GM23338 (cell line): ENCODE measurements around the gene MGAT4B. TPM values are rescaled to one million over a fixed set of nuclear protein-coding genes. Genes with fewer than 3 reads are reported as not detected.

ENCODE experiments used
- ATAC-seq: fragments of 200-7000 bp; cut with Tn5 transposase; 3 replicates; pipeline ENCODE4 v1.9.1; 2020
- DNase-seq: peaks from one replicate; pipeline ENCODE4 v3.0.0-alpha.2; 2015; ENCODE audit warnings: low spot score
- H2AFZ ChIP-seq: fragments of 200-600 bp; sonication (generic); 2 replicates; pipeline ENCODE4 v1.8.0; 2016; ENCODE audit warnings: antibody characterized with exemption, mild to moderate bottlenecking, moderate library complexity
- H3F3A ChIP-seq: fragments of 200-600 bp; sonication (generic); replicated peaks from 2 replicates; pipeline ENCODE4 v1.8.0; 2017; ENCODE audit warnings: antibody characterized with exemption, mixed run types, low read depth
- H3K27ac ChIP-seq: fragments of 200-600 bp; sonication (generic); 2 replicates; pipeline ENCODE4 v1.6.1; 2016; ENCODE audit warnings: low read depth
- H3K27me3 ChIP-seq: fragments of 200-600 bp; sonication (generic); 2 replicates; pipeline ENCODE4 v1.8.0; 2016; ENCODE audit warnings: mild to moderate bottlenecking, mixed run types, moderate library complexity; ENCODE audit not compliant: insufficient read depth
- H3K36me3 ChIP-seq: fragments of 200-600 bp; sonication (generic); 2 replicates; pipeline ENCODE4 v1.8.0; 2016; ENCODE audit warnings: mild to moderate bottlenecking; ENCODE audit not compliant: insufficient read depth
- H3K4me1 ChIP-seq: fragments of 200-600 bp; sonication (generic); 2 replicates; pipeline ENCODE4 v1.8.0; 2016; ENCODE audit warnings: mild to moderate bottlenecking, moderate library complexity; ENCODE audit not compliant: insufficient read depth
- H3K4me2 ChIP-seq: fragments of 200-600 bp; sonication (generic); 2 replicates; pipeline ENCODE4 v1.7.1; 2017; ENCODE audit warnings: mixed run types
- H3K4me3 ChIP-seq: fragments of 200-600 bp; sonication (generic); 2 replicates; pipeline ENCODE4 v1.6.1; 2016; ENCODE audit warnings: mixed run types
- H3K79me2 ChIP-seq: fragments of 200-600 bp; sonication (generic); replicated peaks from 2 replicates; pipeline ENCODE4 v1.8.0; 2017; ENCODE audit warnings: mild to moderate bottlenecking; ENCODE audit not compliant: insufficient read depth
- H3K9me2 ChIP-seq: fragments of 200-600 bp; sonication (generic); 2 replicates; pipeline ENCODE4 v1.8.0; 2017; ENCODE audit not compliant: insufficient read depth
- H4K20me1 ChIP-seq: fragments of 200-600 bp; sonication (generic); replicated peaks from 2 replicates; pipeline ENCODE4 v1.8.0; 2017; ENCODE audit warnings: mild to moderate bottlenecking; ENCODE audit not compliant: insufficient read depth
- H3K27ac Mint-ChIP-seq: 2 replicates; pipeline ENCODE4 v1.8.0; 2020; ENCODE audit warnings: inconsistent platforms, mild to moderate bottlenecking, moderate library complexity, mixed read lengths
- H3K27me3 Mint-ChIP-seq: 3 replicates; pipeline ENCODE4 v1.8.0; 2022; ENCODE audit warnings: low read depth, mild to moderate bottlenecking, moderate library complexity, mixed read lengths, inconsistent platforms; ENCODE audit not compliant: insufficient read depth, poor library complexity
- H3K36me3 Mint-ChIP-seq: 3 replicates; pipeline ENCODE4 v1.8.0; 2021; ENCODE audit warnings: low read depth, mild to moderate bottlenecking, inconsistent platforms, moderate library complexity, mixed read lengths
- H3K4me1 Mint-ChIP-seq: 3 replicates; pipeline ENCODE4 v1.8.0; 2020; ENCODE audit warnings: mild to moderate bottlenecking, inconsistent platforms, mixed read lengths
- H3K4me3 Mint-ChIP-seq: 3 replicates; pipeline ENCODE4 v1.8.0; 2021; ENCODE audit warnings: moderate library complexity, mild to moderate bottlenecking, inconsistent platforms, mixed read lengths
- H3K9me3 Mint-ChIP-seq: 3 replicates; pipeline ENCODE4 v1.8.0; 2020; ENCODE audit warnings: moderate library complexity, mild to moderate bottlenecking, inconsistent platforms, mixed read lengths
- ETS1 ChIP-seq: IDR thresholded peaks from 2 replicates; pipeline ENCODE4 v1.6.1; 2016; ENCODE audit warnings: antibody characterized with exemption
- EZH2 ChIP-seq: fragments of 200-600 bp; sonication (generic); IDR thresholded peaks from one replicate; pipeline ENCODE4 v1.8.0; 2017; ENCODE audit warnings: antibody characterized with exemption, mild to moderate bottlenecking, low read depth; ENCODE audit not compliant: unreplicated experiment
- EZH2phosphoT487 ChIP-seq: fragments of 200-600 bp; sonication (generic); IDR thresholded peaks from one replicate; pipeline ENCODE4 v1.8.1; 2018; ENCODE audit warnings: antibody characterized with exemption; ENCODE audit not compliant: unreplicated experiment
- NANOG ChIP-seq: IDR thresholded peaks from 2 replicates; pipeline ENCODE4 v1.6.1; 2016; ENCODE audit warnings: antibody characterized with exemption, borderline replicate concordance
- ZNF114 ChIP-seq: fragments of 250-450 bp; sonication (Bioruptor Pico); IDR thresholded peaks from 2 replicates; pipeline ENCODE4 v1.5.0; 2020; ENCODE audit warnings: mild to moderate bottlenecking, moderate library complexity
- ZNF462 ChIP-seq: fragments of 250-450 bp; sonication (Bioruptor Pico); IDR thresholded peaks from 2 replicates; pipeline ENCODE4 v1.5.0; 2020; ENCODE audit warnings: mild to moderate bottlenecking, moderate library complexity
- polyA plus RNA-seq: library from polyadenylated mRNA; unstranded; fragments of >200 nt; fragmentation: Nextera tagmentation; extraction: Ambion mirVana; gene quantifications from 2 replicates; pipeline ENCODE4 v1.2.1, GENCODE V29; 2016
- total RNA-seq: library from RNA; depleted of rRNA; stranded (reverse); fragments of >200 nt; shearing (Covaris generic); gene quantifications from 2 replicates; pipeline ENCODE4 v1.2.3, GENCODE V29; 2014

MGAT4B gene
- total and polyA plus RNA-seq, 2 experiments from 2014 or later = 32.3 to 101 TPM

GRCh38 chr5:179792612-179793467 lies 13.8 kb downstream of the MGAT4B start:
- Histone ChIP-seq H4K20me1 (no peaks in the 10 kb centered on the region), H3K36me3 (no peaks in the 10 kb centered on the region; the same call in 1 of the 2 replicates), H3K4me1 (peaks cover 11% of the 10 kb centered on the region; the same call in 1 of the 2 replicates), H3K4me2 (no peak overlapping the region), H3K4me3 (no peak overlapping the region), H3K27ac (no peak overlapping the region), H2AFZ (no peak overlapping the region), H3F3A (peaks cover 10% of the 10 kb centered on the region), H3K79me2 (no peaks in the 10 kb centered on the region), H3K9me2 (no peaks in the 10 kb centered on the region), H3K27me3 (no peaks in the 10 kb centered on the region)
- Mint-ChIP-seq H3K9me3 (peaks cover 6% of the 10 kb centered on the region; the same call in 2 of the 3 replicates), H3K4me3 (no peak overlapping the region), H3K27ac (no peak overlapping the region), H3K27me3 (peaks cover 12% of the 10 kb centered on the region), H3K4me1 (peaks cover 13% of the 10 kb centered on the region; the same call in 2 of the 3 replicates), H3K36me3 (peaks cover 15% of the 10 kb centered on the region)
- TF ChIP-seq ETS1 (no peak), EZH2phosphoT487 (no peak), EZH2 (no peak), ZNF114 (CRISPR knock-in tag) (no peak), NANOG (no peak), ZNF462 (CRISPR knock-in tag) (no peak)
- DNase-seq = no peak
- no peak for ATAC-seq
